Sigmoid colon (tissue), 4 donors: ENCODE data around the gene MAGEA1.

Experiments used
- CTCF ChIP-seq, 4 experiments: fragments of 450-650 bp in 3 of 4; fragments of 200-600 bp in 1 of 4; IDR thresholded peaks; one replicate each; pipeline ENCODE4 v1.5.1; 2016 to 2019; ENCODE audit warnings: antibody characterized with exemption in 4 of 4, mild to moderate bottlenecking in 3 of 4, moderate library complexity in 2 of 4
- POLR2AphosphoS5 ChIP-seq, 4 donors: sonication (generic); formaldehyde crosslinking; IDR thresholded peaks; one replicate each; pipeline ENCODE4 v1.6.1; 2017; ENCODE audit warnings: antibody characterized with exemption in 4 of 4

- TF ChIP-seq CTCF (IDR thresholded peaks at IDR 0.05) (no peak), POLR2AphosphoS5 (IDR thresholded peaks at IDR 0.05) (no peak)
Observed at GRCh38 chrX:153181822-153182221, 2.7 kb downstream of the MAGEA1 start.
